Measurements from ENCODE around the gene CEMIP. TPM values are rescaled to one million over a fixed set of nuclear protein-coding genes. Genes with fewer than 3 reads are reported as not detected.

The CEMIP gene
- total and polyA plus RNA-seq, 2 of the 4 experiments (the other 2 are of a cell fraction): 63.8 to 78.0 TPM

DNA sequence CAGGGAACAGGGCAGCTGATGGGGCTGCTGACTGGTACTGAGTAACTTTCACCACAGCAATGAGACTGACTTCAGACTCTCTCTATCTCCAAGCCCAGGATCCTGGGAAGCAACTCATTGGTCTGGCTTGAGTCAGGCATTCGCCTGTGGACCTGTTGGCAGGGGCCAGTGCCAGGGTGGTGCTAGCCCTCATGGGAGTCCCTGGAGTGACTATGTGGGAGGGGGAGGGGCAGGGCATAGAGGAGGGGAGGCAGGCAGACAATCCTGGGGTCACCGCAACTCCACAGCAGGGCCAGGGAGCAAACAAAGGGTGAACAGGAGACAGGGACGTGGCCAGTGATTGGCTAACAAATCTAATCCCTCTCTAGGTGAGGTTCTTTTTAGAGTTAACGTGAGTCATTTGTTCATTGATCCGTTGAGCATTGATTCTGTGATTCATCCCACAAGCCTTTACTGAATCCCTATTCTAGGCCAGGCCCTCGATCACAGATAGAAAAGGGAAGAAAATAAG, 71.8 kb downstream of the CEMIP start:
- in situ Hi-C loops (cut with MboI; ENCODE audit: low sequenced_read_pairs) (no loop called here), dilution Hi-C loops (cut with HindIII; ENCODE audit: low sequenced_read_pairs, unreplicated experiment) (no loop called here), intact Hi-C loops (cut with micrococcal nuclease) (no loop called here)
- TF ChIP-seq RCOR1 (IDR thresholded peaks at IDR 0.05; ENCODE audit: insufficient replicate concordance, low read length) (no peak), RAD21 (IDR thresholded peaks at IDR 0.05; ENCODE audit: low read length) (no peak), NFE2L2 (IDR thresholded peaks at IDR 0.05; ENCODE audit: low read depth, low read length) (no peak), MAFK (IDR thresholded peaks at IDR 0.05; ENCODE audit: low read depth, low read length) (no peak), POLR2A (IDR thresholded peaks at IDR 0.05; ENCODE audit: low read depth, low read length) (no peak), MXI1 (IDR thresholded peaks at IDR 0.05; ENCODE audit: borderline replicate concordance, low read depth, low read length) (no peak), RFX5 (IDR thresholded peaks at IDR 0.05; ENCODE audit: low read depth, low read length) (no peak), CHD1 (IDR thresholded peaks at IDR 0.05; ENCODE audit: low read depth, low read length) (no peak), SMC3 (IDR thresholded peaks at IDR 0.05; ENCODE audit: low read depth, low read length) (no peak), MAZ (IDR thresholded peaks at IDR 0.05; ENCODE audit: borderline replicate concordance, low read depth, low read length) (no peak), CEBPB (IDR thresholded peaks at IDR 0.05; ENCODE audit: low read depth, low read length) (no peak)
- TF ChIP-seq, protein P1, sequence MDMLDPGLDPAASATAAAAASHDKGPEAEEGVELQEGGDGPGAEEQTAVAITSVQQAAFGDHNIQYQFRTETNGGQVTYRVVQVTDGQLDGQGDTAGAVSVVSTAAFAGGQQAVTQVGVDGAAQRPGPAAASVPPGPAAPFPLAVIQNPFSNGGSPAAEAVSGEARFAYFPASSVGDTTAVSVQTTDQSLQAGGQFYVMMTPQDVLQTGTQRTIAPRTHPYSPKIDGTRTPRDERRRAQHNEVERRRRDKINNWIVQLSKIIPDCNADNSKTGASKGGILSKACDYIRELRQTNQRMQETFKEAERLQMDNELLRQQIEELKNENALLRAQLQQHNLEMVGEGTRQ (IDR thresholded peaks at IDR 0.05; ENCODE audit: low read depth, low read length): no peak
- TF ChIP-seq, protein P2, sequence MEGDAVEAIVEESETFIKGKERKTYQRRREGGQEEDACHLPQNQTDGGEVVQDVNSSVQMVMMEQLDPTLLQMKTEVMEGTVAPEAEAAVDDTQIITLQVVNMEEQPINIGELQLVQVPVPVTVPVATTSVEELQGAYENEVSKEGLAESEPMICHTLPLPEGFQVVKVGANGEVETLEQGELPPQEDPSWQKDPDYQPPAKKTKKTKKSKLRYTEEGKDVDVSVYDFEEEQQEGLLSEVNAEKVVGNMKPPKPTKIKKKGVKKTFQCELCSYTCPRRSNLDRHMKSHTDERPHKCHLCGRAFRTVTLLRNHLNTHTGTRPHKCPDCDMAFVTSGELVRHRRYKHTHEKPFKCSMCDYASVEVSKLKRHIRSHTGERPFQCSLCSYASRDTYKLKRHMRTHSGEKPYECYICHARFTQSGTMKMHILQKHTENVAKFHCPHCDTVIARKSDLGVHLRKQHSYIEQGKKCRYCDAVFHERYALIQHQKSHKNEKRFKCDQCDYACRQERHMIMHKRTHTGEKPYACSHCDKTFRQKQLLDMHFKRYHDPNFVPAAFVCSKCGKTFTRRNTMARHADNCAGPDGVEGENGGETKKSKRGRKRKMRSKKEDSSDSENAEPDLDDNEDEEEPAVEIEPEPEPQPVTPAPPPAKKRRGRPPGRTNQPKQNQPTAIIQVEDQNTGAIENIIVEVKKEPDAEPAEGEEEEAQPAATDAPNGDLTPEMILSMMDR (conservative IDR thresholded peaks at IDR 0.05; ENCODE audit: low read depth, low read length): no peak
- TF ChIP-seq, protein P3, sequence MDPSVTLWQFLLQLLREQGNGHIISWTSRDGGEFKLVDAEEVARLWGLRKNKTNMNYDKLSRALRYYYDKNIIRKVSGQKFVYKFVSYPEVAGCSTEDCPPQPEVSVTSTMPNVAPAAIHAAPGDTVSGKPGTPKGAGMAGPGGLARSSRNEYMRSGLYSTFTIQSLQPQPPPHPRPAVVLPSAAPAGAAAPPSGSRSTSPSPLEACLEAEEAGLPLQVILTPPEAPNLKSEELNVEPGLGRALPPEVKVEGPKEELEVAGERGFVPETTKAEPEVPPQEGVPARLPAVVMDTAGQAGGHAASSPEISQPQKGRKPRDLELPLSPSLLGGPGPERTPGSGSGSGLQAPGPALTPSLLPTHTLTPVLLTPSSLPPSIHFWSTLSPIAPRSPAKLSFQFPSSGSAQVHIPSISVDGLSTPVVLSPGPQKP (IDR thresholded peaks at IDR 0.05; ENCODE audit: borderline replicate concordance, low read depth, low read length): no peak
- Histone ChIP-seq H3K18ac (ENCODE audit: low read depth, low read length) (no peak overlapping the region), H4K8ac (ENCODE audit: low read depth in 2 of 2, low read length in 2 of 2) (no peak overlapping the region), H3K79me1 (ENCODE audit: low read depth in 1 of 2, low read length in 2 of 2) (peaks cover 0 to 12% of the 10 kb centered on the region in 2 experiments; a peak in 2 of 4 replicates), H4K20me1 (ENCODE audit: insufficient read depth, low read length) (peaks cover 90% of the 10 kb centered on the region), H3K23ac (ENCODE audit: low read depth, low read length) (no peak overlapping the region), H2AK9ac (replicated peaks; ENCODE audit: low read depth, low read length, poor library complexity) (no peak overlapping the region), H2BK120ac (ENCODE audit: low read depth, low read length) (no peak overlapping the region), H3K4ac (ENCODE audit: low read depth, low read length) (no peak overlapping the region), H3K9me1 (ENCODE audit: insufficient read depth, low read length) (peaks cover 11% of the 10 kb centered on the region; the same call in 1 of the 2 replicates), H2AFZ (replicated peaks; ENCODE audit: low read length, poor library complexity) (no peak overlapping the region), H3K27me3 (ENCODE audit: control insufficient read depth, insufficient read depth, low read length) (no peaks in the 10 kb centered on the region; the same call in 1 of the 2 replicates), H3K4me1 (ENCODE audit: control insufficient read depth, insufficient read depth, low read length) (peaks cover 8% of the 10 kb centered on the region), H4K5ac (ENCODE audit: low read depth, low read length) (no peak overlapping the region), H3K9me3 (ENCODE audit: control insufficient read depth, insufficient read depth, low read length) (no peaks in the 10 kb centered on the region), H3K4me3 (ENCODE audit: insufficient read depth, low read depth, low read length) (no peak overlapping the region), H3K9ac (ENCODE audit: low read depth, low read length) (no peak overlapping the region), H2AK5ac (ENCODE audit: low read depth, low read length) (no peak overlapping the region), H3K56ac (ENCODE audit: extremely low read depth, insufficient read depth, low read length) (no peak overlapping the region), H2BK5ac (ENCODE audit: low read depth, low read length, poor library complexity, severe bottlenecking) (no peak overlapping the region), H3K4me2 (ENCODE audit: low read depth, low read length) (no peak overlapping the region), H3K36me3 (ENCODE audit: control insufficient read depth, insufficient read depth, low read length) (peaks cover 75% of the 10 kb centered on the region), H2BK20ac (ENCODE audit: low read depth, low read length) (no peak overlapping the region), H3K14ac (replicated peaks; ENCODE audit: low read depth, low read length) (no peak overlapping the region), H4K91ac (ENCODE audit: insufficient read depth, low read depth, low read length) (no peak overlapping the region), H3K27ac (ENCODE audit: insufficient read depth, low read length) (no peak overlapping the region), H2BK15ac (ENCODE audit: low read depth, low read length) (no peak overlapping the region)
- no peak for ATAC-seq (ENCODE audit: low read depth)
- no peak for DNase-seq
- ChIA-PET CTCF (no interaction called here), POLR2A (ENCODE audit: unreplicated experiment) (no interaction called here)
- BruUV-seq (replicated peaks): no TSS peak
- WGBS, 2 experiments (ENCODE audit: extremely low coverage in 2 of 2, insufficient read length in 1 of 2): no CpG with 5 or more reads among the region's 6 CpGs

Measured in IMR-90 (cell line).